CD4-positive, alpha-beta T cell treated with Interleukin-6 at 100 ng/mL for 8 hours (primary cell): ENCODE data around the gene ZNF800.

Experiments used
- DNase-seq: peaks from one replicate; pipeline ENCODE4 v3.0.0-alpha.2; 2020; ENCODE audit warnings: mixed read lengths, low spot score

ZNF800 gene

GRCh38 chr7:127390186-127390816, 2.2 kb downstream of the ZNF800 start:
- DNase-seq = no peak

GRCh38 chr7:127389321-127389720, 3.2 kb downstream of the ZNF800 start:
- DNase-seq = no peak

- DNase-seq = no peak
These were observed 4.5 kb downstream of the ZNF800 start for GRCh38 chr7:127387974-127388373.

- DNase-seq = no peak
These were observed 9.2 kb downstream of the ZNF800 start for GRCh38 chr7:127383123-127383835.

DNA sequence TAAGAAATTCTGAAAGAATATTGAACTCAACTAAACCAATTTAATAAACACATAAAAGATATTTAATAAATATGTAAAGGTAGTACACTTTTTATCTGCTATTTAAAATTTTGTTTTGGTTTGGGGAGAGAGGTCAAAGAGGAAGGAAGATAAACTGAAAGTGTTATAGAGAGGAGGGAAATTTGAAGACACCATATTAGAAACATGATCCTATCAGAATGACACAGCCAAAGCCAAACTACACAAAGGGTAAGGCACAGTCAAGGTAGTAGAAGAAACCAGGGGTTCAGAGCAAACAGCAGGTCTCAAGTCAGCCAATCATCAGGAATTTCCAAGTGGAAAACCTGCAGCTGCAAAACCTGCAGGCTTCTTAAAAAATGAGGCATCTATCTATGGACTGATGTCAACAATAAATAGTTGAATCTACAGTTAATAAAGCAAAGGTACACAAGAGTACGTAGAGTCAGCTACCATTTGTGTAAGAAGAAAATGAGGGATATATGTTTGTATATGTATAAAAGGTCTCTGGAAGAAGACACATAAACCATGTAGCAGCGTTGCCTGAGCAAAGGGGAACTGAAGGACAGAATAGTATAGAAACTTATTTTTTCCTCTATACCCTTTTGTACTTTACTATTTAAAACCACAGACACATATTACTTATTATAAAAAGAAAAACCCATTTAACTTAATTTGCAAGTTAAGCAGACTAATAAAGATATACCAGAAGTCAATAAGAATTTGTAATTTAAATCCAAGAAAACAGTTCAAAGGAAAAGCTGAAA, 10.0 kb downstream of the ZNF800 start:
- DNase-seq = no peak

GRCh38 chr7:127380479-127380878, 12.0 kb downstream of the ZNF800 start:
- DNase-seq = no peak

DNA sequence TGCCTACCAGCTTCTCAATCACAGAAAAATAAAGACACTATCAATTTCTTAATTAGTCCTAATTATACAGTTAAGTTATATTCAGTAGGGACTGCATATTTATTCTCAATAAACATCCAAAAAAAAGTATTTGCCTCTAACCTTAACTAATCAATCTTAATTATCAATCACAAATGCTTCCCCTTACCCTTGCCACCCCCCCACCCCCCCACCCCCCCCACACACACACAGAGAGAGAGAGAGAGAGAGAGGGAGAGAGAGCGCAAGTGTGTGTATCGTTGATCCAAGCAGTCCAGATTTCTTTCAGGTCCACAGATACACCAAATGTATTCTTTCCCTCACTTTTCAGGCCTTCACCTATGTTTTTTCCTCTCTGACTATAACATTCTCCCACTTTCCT, 12.9 kb downstream of the ZNF800 start:
- DNase-seq = no peak

- DNase-seq = no peak
These were observed 14.0 kb downstream of the ZNF800 start for GRCh38 chr7:127378537-127378936.

GRCh38 chr7:127377425-127377824, 15.1 kb downstream of the ZNF800 start:
- no peak for DNase-seq

DNA sequence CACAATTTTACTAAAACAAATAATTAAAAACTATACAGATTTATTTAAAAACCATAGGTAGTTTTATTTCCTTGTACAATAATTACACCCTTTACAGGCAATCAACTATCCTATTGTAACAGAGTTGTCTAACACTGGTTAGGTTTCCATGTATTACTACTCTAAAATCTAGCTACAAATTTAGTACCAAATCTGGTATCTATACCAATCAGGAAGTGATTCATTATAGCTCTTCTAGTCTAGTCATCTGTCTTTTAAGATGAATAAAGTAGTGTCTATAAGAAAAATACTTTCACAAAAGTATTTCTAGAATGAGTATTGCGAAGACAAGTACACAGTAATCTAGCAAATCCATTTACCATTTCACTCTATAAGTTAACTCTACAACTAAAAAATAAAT, 16.9 kb downstream of the ZNF800 start:
- DNase-seq = no peak

DNA sequence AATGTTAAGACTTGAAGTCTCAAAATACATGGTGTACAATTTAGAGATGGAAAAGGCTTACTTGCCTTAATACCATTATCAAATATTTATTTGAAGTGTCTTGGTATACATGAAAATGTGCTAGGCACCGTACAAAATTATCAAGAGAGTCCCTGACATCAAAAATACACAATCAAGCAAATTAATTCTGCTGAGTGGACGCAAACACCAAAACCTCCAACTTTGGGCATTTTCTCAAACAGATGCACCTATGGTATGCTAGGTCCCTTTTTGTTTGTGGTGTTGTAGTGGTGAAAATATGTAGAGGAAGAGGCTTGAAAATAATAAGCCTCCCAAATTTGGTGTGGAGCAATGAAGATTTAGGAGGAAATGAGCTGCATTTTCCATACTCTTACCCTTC, 24.8 kb downstream of the ZNF800 start:
- no peak for DNase-seq

DNA sequence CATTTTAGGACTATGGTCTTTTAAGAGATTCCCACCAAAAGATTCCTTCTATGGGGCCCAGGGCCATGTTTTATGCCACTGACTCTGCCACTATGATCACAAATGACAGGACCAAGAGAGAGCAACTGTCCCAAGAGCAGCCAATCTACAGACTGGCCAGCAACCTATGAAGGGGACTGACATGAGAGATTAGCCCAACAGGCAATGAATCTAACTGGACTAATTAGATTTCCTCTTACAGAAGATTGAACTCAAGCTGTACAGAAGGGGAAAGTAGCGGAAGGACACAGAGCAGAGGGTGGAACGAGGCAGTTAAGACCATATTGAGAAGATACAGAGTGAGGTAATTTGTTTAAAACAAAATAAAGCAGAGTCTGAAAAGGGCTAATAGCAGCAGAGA, 25.8 kb downstream of the ZNF800 start:
- DNase-seq = no peak

- no peak for DNase-seq
These were observed 26.6 kb downstream of the ZNF800 start for GRCh38 chr7:127365957-127366315.

GRCh38 chr7:127365164-127365956, 27.1 kb downstream of the ZNF800 start:
- DNase-seq = no peak

DNA sequence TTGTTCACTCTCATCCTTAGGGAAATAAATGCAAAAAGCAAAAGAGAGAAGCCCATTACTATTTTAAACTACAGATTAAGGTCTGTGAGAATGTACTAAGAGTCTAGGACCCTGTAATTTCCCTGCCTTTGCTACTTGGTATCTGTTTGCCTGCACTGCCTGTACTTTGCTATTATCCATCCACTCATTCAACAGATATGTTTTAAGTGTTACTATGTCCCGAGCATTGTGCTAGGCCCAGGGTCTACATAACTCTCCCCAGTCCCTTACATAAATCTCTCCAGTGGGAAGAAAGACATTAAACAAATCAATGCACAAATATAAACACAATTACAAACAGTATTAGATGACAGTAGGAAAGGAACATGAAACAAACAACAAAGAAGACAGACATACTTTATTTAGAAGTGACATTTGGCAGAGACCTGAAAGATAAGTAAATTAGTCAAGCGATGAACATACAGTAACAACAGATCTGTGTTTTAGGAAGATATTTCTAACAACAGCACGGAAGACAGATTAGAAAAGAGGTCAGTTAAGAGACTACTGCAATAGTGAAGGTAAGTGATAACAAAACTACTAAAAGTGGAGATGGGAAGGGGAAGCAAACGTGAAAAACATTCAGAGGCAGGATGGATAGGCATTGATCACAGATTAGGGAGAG, 30.0 kb downstream of the ZNF800 start:
- DNase-seq = no peak

- no peak for DNase-seq
These were observed 30.8 kb downstream of the ZNF800 start for GRCh38 chr7:127361736-127362135.

DNA sequence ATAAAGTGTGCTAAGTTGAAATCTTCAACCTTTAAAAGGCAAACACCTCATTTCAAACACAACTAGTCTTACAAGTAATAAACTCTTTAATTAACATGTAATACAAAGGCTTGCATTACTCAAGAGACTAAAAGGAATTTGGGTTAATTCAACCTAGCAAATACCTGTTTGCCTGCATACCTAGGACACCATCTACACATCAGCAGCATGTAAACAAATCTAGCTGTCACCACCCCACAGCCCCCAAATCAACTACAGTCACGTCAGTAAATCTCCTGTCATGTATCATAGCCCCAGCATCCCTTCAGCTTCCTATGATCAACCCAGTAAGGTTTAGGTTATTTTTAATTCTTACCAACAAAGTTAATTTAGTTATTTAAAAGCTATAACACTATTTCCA, 33.5 kb downstream of the ZNF800 start:
- no peak for DNase-seq

DNA sequence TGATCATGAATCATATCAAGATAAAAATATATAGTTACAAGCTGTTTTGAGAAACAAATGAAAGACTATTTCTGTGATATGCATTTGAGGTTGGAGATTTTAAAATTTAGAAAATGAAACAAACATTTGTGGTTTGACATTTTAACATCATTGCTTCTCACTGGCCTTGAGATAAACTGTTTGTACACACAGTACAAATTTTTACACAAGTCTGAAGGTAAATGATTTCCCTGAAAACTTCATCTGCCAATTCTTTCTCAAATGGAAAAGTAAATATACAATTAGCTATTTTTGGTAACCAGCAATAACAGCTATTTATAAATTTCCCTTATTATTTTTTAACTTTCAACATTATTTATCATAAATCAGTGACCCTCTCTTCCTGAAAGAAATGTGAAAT, 38.6 kb downstream of the ZNF800 start:
- no peak for DNase-seq

GRCh38 chr7:127350586-127350985, 41.9 kb downstream of the ZNF800 start:
- DNase-seq = no peak

DNA sequence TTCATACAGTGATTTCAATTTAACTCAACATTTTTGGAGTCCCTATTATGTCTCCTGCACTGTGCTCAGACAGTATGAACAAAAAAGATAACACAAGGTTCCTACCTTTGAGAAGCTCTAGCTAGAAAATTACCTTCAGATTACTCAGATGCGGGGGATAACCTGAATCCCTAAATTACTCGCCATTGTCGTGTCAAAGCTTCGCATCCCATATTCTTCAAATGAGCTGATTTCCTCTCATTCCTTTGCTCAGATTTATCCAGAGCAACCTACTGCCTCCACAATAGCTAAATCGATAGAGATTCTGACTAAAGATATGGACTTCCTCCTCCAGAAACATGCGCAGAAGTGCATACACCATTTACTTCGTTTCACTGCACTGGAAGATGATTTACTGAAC, 42.6 kb downstream of the ZNF800 start:
- no peak for DNase-seq

GRCh38 chr7:127348247-127348631, 44.3 kb downstream of the ZNF800 start:
- no peak for DNase-seq
